RCC 7860 (cell line): ENCODE data around the gene CCBE1.

Source experiments
- DNase-seq: peaks from one replicate; pipeline ENCODE4 v3.0.0-alpha.2; 2015; ENCODE audit warnings: low spot score
- FAIRE-seq: peaks from 2 replicates; lab custom pipeline; 2012; peaks lifted over from hg19 to GRCh38; lab: Jason Lieb, UNC

CCBE1 gene

DNA sequence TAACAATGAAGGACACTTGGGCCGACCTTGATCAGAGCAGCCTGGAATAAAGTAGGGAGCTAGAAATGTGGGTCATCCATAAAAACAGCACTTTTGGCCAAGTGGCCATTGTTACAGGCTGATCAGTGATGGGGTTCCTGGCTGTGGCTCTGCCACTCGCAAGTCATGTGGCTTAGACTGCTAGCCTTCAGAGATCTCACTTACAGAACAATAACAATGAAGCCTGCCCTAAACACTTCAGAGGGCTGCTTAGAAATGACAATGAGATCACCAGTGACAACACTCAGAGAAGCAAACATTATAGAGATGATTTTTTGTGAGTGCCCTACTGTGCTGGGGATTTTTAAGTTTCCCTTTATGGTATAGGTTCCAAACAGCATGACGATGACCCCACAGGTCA lies 230.2 kb downstream of the CCBE1 start:
- DNase-seq: no peak

DNA sequence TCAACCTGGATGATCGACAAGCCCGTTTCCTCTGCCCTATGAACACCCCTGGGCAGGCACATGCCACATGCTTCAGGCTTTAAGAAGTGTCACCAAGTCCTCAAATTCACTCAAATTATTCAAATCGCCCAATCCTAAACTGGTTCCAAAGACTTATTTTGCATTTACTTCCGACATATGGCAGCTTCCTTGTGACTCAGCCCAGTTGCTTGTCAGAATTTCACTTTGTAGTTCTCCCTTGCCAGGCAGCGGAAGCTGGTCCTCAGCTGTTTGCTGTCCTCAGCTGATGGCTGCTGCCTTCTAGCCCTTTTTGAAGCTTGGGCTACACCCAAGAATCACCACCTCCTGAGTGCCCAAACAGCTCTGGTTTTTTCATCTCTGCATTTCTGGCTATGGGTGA lies 232.7 kb downstream of the CCBE1 start:
- FAIRE-seq (no peak), DNase-seq (no peak)

More for the DNA sequence above, 230.2 kb downstream of the CCBE1 start:
- no peak for FAIRE-seq

DNA sequence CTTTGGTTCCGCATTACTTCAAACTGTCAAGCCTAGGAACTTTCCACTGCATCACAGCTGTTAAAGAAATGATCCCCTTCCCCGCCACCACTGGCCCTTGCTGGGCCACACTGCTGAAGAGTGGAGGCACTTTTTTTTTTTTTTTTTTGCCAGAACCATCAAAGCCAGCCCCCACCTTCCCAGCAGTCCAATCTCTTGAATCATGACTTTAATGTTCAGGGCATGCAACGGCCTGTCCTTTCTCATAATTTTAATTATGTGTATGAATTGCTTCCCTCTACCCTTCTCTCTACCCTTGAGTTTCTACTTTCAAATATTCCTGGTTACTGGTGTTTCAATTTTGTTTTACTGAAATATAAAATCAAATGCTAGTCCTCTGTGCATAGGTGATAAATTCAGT lies 236.1 kb downstream of the CCBE1 start:
- DNase-seq (no peak), FAIRE-seq (no peak)

DNA sequence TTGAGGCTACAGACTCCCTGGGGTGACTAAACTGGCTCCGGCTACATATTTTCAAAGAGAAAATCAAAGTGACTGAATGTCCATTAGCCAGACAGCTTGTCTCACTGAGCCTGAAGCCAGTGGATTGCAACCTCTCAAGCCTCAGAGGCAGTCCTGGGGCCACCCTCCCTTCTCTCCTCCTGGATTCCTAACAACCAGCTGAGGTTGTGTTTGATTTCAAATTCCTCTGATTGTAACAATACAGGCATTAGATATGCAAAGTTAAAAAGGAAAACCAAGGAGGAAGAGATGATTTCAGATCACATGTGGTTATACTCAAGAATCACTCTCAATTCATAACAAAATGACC lies 237.2 kb downstream of the CCBE1 start:
- DNase-seq (no peak), FAIRE-seq (no peak)

DNA sequence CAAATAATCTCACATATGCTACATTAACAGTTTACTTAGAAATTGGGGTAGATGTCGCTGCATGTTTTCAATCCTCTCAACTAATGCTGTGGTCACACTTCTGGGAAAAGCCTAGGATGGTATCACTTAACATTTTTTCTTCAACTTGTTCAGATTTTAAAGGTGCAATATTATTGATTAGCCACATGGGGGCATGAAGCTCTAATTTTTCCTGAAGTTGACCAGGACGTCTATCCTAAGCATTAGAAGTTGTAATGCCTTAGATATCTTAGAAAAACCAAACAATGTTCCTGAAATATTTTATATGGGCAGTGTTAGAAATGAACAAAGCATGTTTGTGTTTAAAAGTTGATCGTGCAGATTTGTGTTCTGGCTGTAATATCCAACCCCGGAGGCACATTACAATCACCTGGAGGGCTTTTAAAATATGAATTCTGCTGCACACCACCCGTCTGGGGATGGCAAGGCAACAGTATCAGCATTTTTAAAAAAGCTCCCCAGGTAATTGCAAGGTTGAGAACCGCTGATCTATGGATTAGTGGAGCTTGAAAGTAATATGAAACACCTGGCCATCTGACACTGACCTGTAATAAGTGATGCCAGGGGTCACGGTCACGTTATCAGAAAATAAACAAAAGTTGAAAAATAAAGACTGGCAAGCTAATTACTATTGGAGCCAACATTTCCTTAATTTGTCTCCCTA lies 237.7 kb downstream of the CCBE1 start:
- FAIRE-seq: peak; percentile 72

DNA sequence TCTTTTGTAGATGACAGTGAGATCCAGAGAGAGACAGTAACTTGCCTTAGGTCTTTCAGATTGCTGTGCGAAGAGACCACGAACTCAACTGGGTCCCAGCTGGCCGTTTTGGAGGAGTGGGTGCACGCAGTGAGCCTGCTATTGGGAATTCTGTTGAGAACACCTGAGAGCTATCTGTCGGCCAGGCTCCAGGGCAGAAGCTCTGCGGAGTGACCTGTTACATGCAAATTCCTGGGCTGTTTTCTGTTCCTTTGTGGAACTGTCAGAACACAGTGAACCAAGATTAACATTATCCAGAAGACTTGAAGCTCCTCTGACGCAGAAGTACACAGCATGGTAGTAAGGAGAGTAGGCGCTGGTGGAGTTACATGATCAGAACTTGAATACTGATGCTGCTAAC lies 238.6 kb downstream of the CCBE1 start:
- DNase-seq (no peak), FAIRE-seq (no peak)

More for the DNA sequence above, 237.7 kb downstream of the CCBE1 start:
- DNase-seq: peak; percentile 50

DNA sequence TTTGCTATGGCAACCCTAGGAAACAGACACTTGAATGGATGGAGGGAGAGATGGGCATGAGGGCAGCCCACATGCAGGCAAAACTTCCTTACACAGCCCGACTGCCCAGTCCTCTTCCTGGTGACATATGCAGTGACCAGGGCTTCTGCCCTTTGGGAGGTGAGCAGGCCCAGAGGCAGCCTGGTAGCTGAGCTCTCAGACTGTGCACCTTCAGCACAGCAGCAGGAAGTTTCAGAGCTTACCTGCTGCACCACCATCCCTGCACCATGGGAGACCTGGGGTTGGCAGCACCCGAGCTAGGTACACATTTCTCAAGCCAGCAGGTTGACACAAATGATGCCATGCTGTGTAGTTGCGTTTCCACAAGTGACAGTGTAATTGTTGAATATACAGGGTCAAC lies 240.6 kb downstream of the CCBE1 start:
- DNase-seq: no peak
- no peak for FAIRE-seq

DNA sequence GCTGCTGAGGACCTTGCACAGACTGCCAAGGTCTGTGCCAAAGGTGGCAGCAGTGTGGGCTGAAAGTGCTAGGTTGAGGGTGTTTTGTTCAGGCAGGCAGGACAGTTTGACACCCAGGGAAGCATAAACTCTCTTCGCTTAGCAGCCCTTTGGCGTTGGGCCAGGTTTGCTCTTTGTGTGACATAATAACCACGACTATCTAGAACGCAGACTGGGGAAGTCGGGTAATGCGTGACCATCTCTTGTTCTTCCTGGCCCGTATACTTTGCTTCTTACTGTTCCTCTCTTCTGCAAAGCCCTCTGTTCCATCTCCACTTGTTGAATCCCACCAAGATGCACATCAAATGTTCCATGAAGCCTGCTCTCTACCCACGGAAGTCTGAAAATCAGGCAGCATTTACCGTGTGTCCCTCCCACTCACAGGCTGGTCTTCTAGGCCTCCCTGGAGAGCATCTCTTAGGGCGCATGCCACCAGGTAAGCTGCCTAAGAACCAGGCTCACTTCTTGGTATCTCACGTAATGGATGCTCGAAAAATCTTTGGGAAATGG lies 241.4 kb downstream of the CCBE1 start:
- FAIRE-seq: no peak
- no peak for DNase-seq

DNA sequence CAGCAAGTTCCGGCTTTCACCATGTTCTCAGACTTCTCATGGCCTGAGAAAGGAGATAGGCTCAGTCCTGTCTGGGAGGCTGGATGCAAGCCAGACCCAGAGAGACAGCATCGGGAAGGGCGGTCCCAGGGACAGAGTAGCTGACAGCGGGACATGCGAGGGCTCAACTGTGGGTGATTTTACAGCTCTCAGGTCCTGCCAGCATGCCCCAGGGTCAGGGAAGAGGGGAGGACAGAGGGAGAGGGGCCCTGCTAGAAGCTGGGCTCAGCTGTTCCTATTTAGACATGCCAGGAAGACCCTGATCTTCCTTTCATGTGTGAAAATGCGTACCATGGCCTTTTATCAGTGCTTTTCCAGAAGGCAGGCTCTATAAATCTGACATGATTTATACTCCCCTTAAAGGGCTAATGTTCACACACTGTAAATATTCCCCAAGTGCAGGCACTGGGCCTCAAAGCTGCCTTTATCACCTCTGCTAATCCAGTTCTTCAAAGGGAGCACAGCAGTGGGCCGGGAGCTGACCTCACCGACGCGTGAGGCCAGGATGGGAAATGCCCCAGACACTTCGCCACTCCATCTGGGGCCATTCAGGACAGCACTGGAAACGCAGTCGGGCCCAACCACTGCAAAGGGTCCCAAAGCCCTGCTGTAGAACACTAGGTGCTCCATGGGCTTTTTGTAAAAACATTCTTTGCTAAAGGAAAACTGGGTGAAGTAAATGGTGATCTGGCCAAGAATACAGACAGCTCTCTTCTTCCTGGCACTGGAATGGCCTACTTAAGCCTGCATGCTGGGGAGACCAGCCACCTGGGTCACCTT lies 242.1 kb downstream of the CCBE1 start:
- no peak for FAIRE-seq
- no peak for DNase-seq

DNA sequence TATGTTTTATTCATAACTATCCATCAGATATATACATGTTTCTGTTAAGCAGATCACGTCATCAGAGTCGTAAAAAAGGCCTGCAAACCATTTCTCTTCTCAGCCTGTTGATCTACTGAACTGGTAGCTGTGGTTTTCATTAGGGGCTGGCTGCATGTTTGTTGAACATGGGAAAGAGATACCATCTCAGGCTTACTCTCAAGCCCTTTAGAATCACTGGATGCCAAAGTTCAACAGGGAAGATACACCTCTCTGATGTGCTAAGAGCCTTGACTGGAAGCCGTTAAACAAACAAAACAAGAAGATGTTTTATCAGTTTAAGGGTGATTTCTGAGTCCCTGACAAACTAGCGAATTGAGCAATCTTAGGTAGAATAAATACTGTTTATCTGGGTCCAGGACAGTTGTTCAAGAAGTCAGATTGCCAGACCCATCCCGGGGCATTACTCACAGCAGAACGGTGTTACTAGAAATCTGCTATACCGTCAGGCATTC lies 243.7 kb downstream of the CCBE1 start:
- DNase-seq (no peak), FAIRE-seq (no peak)

DNA sequence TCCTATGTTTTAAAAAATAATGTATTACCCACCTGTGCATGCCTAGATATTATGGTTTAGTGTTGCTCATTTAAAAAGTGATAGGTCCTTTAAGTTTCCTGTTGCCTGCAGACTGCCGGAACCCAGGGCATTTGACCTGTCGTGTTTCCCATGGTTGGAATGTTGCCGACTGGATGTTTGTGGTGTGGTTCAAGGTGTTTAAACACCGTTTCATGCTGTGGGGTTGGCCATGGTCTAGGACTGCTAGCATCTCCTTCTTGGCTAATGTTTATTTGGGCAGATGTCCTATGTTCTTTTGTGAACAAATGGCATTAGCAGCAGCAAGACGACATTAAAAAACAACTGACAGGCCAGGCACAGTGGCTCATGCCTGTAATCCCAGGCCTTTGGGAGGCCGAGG lies 245.3 kb downstream of the CCBE1 start:
- no peak for DNase-seq

DNA sequence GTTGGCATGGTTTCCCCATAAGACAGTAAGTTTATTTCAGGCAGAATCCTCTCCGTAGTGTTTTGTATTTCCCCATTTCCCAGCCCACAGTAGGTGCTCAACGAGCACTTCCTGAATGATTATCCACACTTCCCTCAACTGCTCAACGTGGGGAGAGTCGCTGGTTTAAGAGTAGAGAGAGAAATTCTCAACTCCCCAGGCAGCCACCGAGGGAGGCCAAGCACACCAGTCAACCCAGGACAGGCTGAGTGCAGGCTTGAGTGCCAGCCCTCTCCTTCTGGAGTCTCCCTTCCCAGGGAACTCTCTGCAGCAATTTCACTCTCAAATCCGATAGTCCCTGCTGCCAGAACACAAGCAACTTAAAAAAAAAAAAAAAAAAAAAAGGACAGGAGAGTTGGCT lies 246.2 kb downstream of the CCBE1 start:
- no peak for DNase-seq
- FAIRE-seq: no peak

More for the DNA sequence above, 245.3 kb downstream of the CCBE1 start:
- no peak for FAIRE-seq

DNA sequence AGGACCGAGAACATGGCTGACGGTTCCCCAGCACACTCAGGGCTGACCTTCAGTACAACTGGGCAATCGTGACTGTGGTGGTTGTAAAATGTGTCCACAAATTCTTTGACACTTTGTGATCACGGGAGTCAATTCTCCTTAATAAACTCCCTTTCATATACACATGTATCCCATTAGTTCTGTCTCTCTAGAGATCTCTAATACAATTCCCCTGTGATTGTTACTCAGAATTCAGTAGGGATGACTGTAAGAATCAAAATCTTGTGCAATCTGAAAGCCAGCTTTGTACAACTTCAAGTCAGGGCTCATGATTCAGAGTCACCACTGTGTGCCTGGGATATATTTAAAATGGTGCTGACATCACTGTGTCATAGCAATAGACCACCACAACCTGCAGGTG lies 248.7 kb downstream of the CCBE1 start:
- FAIRE-seq (no peak), DNase-seq (no peak)

DNA sequence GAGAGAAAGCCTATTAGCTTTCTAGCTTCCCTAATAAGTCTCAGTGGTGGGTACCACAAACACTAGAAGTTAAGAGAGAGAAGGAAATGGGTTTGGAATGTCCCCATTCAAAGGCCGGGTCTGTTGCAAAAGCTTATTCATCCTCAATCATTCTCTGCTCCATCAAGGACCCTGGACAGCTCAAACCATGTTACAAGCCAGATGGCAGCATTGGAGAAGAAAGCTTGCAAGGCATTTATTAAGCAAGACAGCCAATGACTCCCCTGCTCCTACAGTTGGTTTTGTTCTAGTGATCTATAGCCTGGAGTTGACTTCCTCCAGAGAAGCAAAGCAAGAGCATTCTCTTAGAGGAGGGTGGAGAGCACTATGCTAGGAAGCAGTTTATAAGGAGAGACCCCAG lies 251.2 kb downstream of the CCBE1 start:
- DNase-seq (no peak), FAIRE-seq (no peak)

DNA sequence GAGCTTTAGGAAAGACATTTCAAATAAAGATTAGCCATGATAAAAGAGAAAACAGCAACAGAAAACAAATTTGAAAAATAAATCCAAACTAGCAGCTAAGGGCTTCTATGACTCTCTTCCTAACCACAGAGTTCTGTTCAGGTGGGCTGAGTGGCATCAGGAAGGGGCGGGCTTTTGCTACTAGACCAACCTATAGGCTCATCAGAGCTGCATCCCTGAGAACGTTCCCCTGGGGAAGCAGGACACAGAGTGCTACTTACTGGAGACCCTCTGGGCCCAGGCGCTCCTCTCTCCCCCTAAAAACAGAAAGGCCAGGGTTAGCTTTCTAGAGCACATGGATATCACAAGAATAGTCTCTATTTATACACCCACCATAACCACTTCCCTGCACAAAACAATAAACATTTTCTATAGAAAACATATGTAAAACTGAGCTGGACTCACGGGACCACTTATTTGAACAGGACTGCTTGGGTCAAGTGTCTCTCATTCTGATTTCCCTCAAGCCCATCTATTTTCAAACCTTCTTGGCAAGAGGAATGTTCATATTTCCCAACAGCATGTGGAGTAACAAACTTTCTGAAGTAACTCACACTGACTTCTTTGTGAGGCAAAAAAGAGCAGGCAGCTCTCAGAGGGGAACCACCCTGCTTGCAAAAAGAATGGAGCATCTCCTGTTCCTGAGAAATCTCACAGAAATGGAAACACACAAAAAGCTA lies 259.2 kb downstream of the CCBE1 start:
- FAIRE-seq (no peak), DNase-seq (no peak)

DNA sequence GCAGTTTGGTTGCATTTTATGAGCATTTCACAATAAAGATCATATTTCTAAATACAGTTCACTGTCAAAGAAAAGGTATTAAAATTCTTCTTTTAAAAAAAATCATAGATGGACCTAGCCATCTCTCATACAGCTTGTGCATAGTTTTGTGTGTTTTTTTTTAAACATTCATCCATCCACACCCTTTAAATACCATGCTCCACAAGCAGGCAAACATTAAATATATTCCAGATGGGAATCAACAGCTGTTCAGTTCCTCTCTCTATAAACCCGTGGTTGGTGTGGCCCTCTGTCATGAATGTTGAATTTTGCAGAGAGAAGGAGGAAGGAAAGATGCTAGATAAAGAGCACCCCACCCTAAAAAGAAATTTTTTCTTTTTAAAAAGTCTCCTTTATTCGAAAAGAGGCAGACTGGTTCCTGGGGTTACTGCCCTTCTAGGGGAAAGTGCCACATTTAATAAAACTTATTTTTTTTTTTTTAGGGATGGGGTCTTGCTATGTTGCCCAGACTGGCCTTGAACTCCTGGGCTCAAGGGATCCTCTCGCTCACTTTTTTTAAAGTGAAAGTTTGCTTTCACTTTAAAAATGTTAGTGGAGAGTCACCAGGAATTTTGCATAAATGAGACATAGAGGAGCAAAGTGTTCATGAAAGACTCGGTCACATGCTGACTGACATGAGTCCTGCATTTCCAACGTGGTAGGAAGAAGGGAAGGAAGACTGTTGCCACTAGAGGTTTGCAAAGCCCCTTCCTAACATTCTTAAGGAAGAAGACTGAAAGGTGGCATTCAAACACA lies 264.2 kb downstream of the CCBE1 start:
- FAIRE-seq (no peak), DNase-seq (no peak)

DNA sequence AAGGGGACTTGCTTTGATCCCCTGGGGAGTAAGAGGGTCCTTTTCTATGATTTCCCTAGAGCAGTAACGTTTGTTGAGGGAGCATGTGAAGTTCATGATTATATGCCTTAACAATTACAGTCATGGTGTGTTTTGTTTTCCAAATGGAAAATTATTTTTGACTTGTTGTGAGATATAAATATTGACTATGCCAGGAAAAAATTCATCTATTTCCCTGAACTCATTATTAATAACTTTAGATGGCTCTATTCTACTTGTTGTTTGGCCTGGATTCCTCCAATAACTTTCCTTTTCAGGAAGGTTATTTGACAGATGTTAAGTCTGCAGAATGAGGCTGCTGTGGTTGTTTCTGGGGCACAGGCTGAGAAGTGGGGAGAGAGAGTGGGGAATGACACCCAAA lies 266.1 kb downstream of the CCBE1 start:
- FAIRE-seq: no peak
- no peak for DNase-seq

DNA sequence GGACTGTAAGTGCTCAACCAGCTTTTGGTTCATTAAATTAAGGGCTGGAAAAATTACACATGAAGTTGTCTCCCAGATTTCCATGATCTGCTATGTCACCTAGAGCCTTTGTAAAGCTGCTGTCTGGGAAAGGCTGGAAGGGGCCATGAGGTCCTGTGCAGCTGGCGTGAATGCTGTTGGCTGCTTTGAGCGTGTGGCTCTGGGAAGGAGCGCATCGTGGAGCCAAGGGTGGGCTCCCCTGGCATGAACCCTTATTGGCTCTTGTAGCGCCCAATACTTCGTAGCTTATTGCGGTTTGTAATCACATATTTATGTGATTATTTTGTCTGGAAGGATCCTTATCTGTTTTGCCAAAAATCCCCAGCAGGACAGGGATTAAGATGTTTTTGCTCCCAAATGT lies 267.6 kb downstream of the CCBE1 start:
- DNase-seq (no peak), FAIRE-seq (no peak)

DNA sequence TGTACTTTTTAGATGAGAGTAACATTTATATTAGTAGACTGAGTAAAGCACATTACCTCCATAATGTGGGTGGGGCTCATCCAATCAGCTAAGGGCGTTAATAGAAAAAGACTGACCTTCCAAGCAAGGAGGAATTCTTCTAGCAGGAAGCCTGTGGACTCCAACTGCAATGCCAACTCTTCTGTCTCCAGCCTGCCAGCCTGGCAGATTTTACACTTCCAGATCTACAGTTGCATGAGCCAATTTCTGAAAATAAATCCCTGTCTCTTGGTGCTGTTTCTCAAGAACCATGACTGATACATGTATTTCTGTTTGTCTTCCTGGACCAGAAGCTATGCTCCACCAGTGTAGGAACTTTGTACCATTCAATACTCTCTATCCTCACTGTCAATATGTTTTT lies 269.2 kb downstream of the CCBE1 start:
- FAIRE-seq: no peak
- no peak for DNase-seq

DNA sequence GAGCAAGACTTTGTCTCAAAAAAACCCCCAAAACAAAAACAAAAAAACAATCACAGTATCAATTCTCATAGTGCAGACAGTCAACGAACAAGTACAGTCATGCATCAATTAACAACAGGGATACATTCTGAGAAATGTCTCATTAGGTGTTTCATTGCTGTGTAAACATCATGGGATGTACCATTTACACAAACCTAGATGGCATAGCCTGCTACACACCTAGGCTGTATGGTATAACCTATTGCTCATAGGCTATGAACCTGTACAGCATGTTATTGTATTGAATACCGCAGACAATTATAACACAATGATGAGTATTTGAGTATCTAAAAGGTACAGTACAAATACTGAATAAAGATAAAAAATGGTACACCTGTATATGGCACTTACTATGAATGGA lies 270.4 kb downstream of the CCBE1 start:
- FAIRE-seq (no peak), DNase-seq (no peak)

DNA sequence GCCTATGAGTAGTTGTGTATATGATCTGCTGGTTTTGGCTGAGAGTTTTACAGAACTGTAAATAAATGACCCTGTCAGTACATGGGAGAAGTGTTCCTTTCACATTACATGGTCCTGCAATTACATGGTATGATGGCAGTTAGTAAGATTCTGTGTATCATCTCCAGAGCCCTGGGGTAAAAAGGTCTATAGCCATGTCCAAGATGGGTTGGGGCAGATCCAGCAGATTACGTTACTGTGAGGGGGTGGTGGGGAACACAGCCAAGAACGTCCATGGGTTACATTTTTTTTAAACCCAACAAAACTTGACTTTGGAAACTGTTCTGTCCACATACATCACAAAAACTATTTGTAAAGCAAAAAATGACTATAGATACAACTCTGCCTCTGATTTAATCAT lies 274.0 kb downstream of the CCBE1 start:
- no peak for DNase-seq
- no peak for FAIRE-seq
